Measurements from ENCODE around the gene AUTS2. TPM values are rescaled to one million over a fixed set of nuclear protein-coding genes. Genes with fewer than 3 reads are reported as not detected.

The AUTS2 gene
- polyA plus RNA-seq, 1 donor from 2014 or later, result 97.3 TPM

DNA sequence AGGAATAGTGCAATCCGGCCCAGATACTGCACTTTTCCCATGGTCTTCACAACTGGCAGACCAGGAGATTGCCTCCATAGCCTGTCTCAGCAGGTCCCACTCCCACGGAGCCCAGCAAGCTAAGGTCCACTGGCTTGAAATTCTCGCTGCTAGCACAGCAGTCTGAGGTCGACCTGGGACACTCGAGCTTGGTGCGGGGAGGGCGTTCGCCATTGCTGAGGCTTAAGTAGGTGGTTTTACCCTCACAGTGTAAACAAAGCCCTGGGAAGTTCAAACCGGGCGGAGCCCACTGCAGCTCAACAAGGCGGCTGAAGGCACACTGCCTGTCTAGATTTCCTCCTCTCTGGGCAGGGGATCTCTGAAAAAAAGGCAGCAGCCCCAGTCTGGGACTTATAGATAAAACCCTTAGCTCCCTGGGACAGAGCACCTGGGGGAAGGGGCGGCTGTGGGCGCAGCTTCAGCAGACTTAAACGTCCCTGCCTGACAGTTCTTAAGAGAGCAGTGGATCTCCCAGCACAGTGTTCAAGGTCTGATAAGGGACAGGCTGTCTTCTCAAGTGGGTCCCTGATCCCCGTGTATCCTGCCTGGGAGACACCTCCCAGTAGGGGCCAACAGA is 1240.1 kb downstream of the AUTS2 start:
- Histone ChIP-seq H4K20me1 (ENCODE audit: insufficient read depth) (no peaks in the 10 kb centered on the region), H3K9me3 (ENCODE audit: low read length) (peaks cover 4% of the 10 kb centered on the region), H3F3A (ENCODE audit: insufficient read depth, low read length, poor library complexity, severe bottlenecking) (no peaks in the 10 kb centered on the region), H3K27ac (ENCODE audit: low read length) (no peak overlapping the region), H3K4me2 (ENCODE audit: low read length) (no peak overlapping the region), H3K9me2 (ENCODE audit: insufficient read depth, low read length) (no peaks in the 10 kb centered on the region), H3K4me3 (ENCODE audit: low read length) (no peak overlapping the region), H3K27me3 (ENCODE audit: insufficient read depth, low read depth, low read length) (no peaks in the 10 kb centered on the region), H3K36me3 (ENCODE audit: insufficient read depth, low read length) (no peaks in the 10 kb centered on the region), H3K79me2 (replicated peaks; ENCODE audit: insufficient read depth, low read length) (no peaks in the 10 kb centered on the region), H2AFZ (ENCODE audit: low read depth, low read length) (no peak overlapping the region), H3K9ac (ENCODE audit: low read length) (no peak overlapping the region)
- no peak for TF ChIP-seq SMC3 (conservative IDR thresholded peaks at IDR 0.05; ENCODE audit: poor library complexity)
- no peak for TF ChIP-seq MXI1 (conservative IDR thresholded peaks at IDR 0.05; ENCODE audit: poor library complexity, severe bottlenecking)
- TF ChIP-seq TAF1 (IDR thresholded peaks at IDR 0.05; ENCODE audit: low read depth), result no peak
- TF ChIP-seq EZH2 (IDR thresholded peaks at IDR 0.05; ENCODE audit: borderline replicate concordance, insufficient read depth, low read length, poor library complexity, severe bottlenecking), result no peak
- TF ChIP-seq, protein P1, sequence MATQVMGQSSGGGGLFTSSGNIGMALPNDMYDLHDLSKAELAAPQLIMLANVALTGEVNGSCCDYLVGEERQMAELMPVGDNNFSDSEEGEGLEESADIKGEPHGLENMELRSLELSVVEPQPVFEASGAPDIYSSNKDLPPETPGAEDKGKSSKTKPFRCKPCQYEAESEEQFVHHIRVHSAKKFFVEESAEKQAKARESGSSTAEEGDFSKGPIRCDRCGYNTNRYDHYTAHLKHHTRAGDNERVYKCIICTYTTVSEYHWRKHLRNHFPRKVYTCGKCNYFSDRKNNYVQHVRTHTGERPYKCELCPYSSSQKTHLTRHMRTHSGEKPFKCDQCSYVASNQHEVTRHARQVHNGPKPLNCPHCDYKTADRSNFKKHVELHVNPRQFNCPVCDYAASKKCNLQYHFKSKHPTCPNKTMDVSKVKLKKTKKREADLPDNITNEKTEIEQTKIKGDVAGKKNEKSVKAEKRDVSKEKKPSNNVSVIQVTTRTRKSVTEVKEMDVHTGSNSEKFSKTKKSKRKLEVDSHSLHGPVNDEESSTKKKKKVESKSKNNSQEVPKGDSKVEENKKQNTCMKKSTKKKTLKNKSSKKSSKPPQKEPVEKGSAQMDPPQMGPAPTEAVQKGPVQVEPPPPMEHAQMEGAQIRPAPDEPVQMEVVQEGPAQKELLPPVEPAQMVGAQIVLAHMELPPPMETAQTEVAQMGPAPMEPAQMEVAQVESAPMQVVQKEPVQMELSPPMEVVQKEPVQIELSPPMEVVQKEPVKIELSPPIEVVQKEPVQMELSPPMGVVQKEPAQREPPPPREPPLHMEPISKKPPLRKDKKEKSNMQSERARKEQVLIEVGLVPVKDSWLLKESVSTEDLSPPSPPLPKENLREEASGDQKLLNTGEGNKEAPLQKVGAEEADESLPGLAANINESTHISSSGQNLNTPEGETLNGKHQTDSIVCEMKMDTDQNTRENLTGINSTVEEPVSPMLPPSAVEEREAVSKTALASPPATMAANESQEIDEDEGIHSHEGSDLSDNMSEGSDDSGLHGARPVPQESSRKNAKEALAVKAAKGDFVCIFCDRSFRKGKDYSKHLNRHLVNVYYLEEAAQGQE (IDR thresholded peaks at IDR 0.05; ENCODE audit: borderline replicate concordance), result no peak
- no peak for TF ChIP-seq CTCF (IDR thresholded peaks at IDR 0.05; ENCODE audit: poor library complexity, severe bottlenecking)
- TF ChIP-seq EP300 (conservative IDR thresholded peaks at IDR 0.05; ENCODE audit: poor library complexity, severe bottlenecking), result no peak
- TF ChIP-seq POLR2AphosphoS5 (IDR thresholded peaks at IDR 0.05), result no peak
- no peak for TF ChIP-seq RAD21 (conservative IDR thresholded peaks at IDR 0.05)

Small RNAs within 50 kb of the gene (small RNA-seq; reads per million reads assigned to genes)
- gene AC073873.1, result 0 reads per million in 3 experiments
